Tibial nerve (tissue), 4 donors: ENCODE measurements around the gene FBN3. TPM values are rescaled to one million over a fixed set of nuclear protein-coding genes. Genes with fewer than 3 reads are reported as not detected.

Experiments
- DNase-seq, 2 donors: peaks; one replicate each; pipeline ENCODE4 v3.0.0-alpha.2; 2019; ENCODE audit warnings: low spot score in 2 of 2
- H3K27ac ChIP-seq, 4 donors: fragments of 200-600 bp; sonication (generic) in 3 of 4; one replicate each; pipeline ENCODE4 v1.5.1; 2017 to 2019; ENCODE audit warnings: mild to moderate bottlenecking in 1 of 4
- H3K27me3 ChIP-seq, 2 donors: fragments of 200-600 bp; sonication (generic) in 1 of 2; one replicate each; pipeline versions ENCODE4 v1.5.1 to v1.6.0; 2017 to 2019
- H3K36me3 ChIP-seq, 3 donors: fragments of 200-600 bp; sonication (generic); one replicate each; pipeline ENCODE4 v1.5.1; 2018 to 2019
- H3K4me1 ChIP-seq, 4 donors: fragments of 200-600 bp; sonication (generic) in 3 of 4; one replicate each; pipeline ENCODE4 v1.5.1; 2017 to 2019
- H3K4me3 ChIP-seq, 4 donors: fragments of 200-600 bp; sonication (generic) in 3 of 4; one replicate each; pipeline ENCODE4 v1.5.1; 2017 to 2019; ENCODE audit warnings: mild to moderate bottlenecking in 1 of 4, moderate library complexity in 1 of 4
- H3K9me3 ChIP-seq, 4 donors: fragments of 200-600 bp; sonication (generic) in 3 of 4; one replicate each; pipeline ENCODE4 v1.5.1; 2017 to 2019
- EP300 ChIP-seq, 2 donors: sonication (generic); formaldehyde crosslinking; IDR thresholded peaks; one replicate each; pipeline ENCODE4 v1.6.1; 2017; ENCODE audit warnings: antibody characterized with exemption in 2 of 2, mild to moderate bottlenecking in 1 of 2
- POLR2A ChIP-seq, 2 donors: fragments of 450-650 bp; IDR thresholded peaks; one replicate each; pipeline ENCODE4 v1.6.1; 2017; ENCODE audit warnings: antibody characterized with exemption in 2 of 2, mild to moderate bottlenecking in 2 of 2, moderate library complexity in 2 of 2
- WGBS, 2 donors: methylation state at CpG; one replicate each; pipeline ENCODE4 v1.1.5; 2018; 5-methylcytosine and 5-hydroxymethylcytosine counted together
- total RNA-seq, 4 donors: library from RNA; depleted of rRNA; stranded (reverse); fragments of >200 nt; gene quantifications; one replicate each; pipeline ENCODE4 v1.1.0, GENCODE V29; 2016
- TF ChIP-seq, protein P1 (sequence below), 5 experiments: fragments of 200-600 bp in 3 of 5; fragments of 450-650 bp in 2 of 5; sonication (generic) in 3 of 5; IDR thresholded peaks; one replicate each; pipeline ENCODE4 v1.5.1; 2016 to 2019; ENCODE audit warnings: antibody characterized with exemption in 5 of 5, mild to moderate bottlenecking in 3 of 5, moderate library complexity in 2 of 5

The FBN3 gene
- total RNA-seq, 4 donors from 2014 or later: 0.20 to 2.5 TPM; not detected in 2

DNA sequence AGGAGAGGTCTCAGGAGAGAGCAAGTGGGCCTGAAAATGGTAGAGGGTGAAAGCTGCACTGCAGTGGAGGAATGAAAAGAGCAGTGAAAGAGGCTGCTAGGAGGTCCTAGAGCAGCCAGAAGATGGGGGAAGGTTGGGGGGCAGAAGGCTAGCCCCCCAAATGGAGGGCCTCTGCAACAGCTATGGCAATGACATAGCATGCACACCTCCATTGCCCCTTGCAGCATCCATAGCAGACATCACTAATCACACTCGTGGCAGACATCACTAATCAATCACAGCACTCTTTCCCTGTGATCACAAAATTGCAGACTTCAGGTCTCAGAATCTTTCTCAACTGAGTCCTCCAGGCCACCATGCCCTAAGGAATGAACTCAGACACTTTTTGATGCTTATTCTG lies 74.9 kb downstream of the FBN3 start:
- no peak for DNase-seq
- H3K9me3 ChIP-seq: peaks cover 0 to 36% (median 2%) of the 10 kb centered on the region in 4 donors
- H3K36me3 ChIP-seq: no peaks in the 10 kb centered on the region
- no peaks in the 10 kb centered on the region for H3K27me3 ChIP-seq
- WGBS, 2 donors: 77 to 94% methylated on average over 1 of the region's 1 CpG
- TF ChIP-seq, protein P1, sequence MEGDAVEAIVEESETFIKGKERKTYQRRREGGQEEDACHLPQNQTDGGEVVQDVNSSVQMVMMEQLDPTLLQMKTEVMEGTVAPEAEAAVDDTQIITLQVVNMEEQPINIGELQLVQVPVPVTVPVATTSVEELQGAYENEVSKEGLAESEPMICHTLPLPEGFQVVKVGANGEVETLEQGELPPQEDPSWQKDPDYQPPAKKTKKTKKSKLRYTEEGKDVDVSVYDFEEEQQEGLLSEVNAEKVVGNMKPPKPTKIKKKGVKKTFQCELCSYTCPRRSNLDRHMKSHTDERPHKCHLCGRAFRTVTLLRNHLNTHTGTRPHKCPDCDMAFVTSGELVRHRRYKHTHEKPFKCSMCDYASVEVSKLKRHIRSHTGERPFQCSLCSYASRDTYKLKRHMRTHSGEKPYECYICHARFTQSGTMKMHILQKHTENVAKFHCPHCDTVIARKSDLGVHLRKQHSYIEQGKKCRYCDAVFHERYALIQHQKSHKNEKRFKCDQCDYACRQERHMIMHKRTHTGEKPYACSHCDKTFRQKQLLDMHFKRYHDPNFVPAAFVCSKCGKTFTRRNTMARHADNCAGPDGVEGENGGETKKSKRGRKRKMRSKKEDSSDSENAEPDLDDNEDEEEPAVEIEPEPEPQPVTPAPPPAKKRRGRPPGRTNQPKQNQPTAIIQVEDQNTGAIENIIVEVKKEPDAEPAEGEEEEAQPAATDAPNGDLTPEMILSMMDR (IDR thresholded peaks at IDR 0.05): no peak
- no peak for TF ChIP-seq POLR2A (IDR thresholded peaks at IDR 0.05)
- no peak for TF ChIP-seq EP300 (IDR thresholded peaks at IDR 0.05)
- H3K4me1 ChIP-seq: no peaks in the 10 kb centered on the region
- H3K27ac ChIP-seq: no peak overlapping the region
- no peak overlapping the region for H3K4me3 ChIP-seq

DNA sequence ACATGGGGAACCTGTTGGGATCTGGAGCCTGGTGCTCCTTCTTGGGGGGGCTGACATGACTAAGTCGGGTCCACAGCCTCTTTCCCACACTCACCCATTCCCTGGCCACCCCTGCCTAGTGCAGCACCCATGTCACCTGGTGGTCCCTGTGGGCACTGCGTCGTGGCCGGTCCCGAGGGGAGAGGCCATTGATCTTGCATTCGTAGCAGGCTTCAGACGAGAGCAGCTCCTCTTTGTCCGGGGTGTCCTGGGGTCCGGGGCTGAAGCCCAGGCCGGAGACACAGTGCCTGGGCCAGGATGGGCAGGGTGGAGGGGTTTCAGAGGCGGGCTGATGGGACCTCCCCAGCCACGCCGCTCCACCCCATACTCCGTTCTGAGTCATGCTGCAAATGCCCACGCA lies 77.5 kb downstream of the FBN3 start:
- no peaks in the 10 kb centered on the region for H3K4me1 ChIP-seq
- no peak for DNase-seq
- H3K27ac ChIP-seq: no peak overlapping the region
- H3K9me3 ChIP-seq: peaks cover 0 to 51% (median 3%) of the 10 kb centered on the region in 4 donors
- WGBS, 2 donors: 84 to 92% methylated on average over 10 to 11 of the region's 15 CpGs
- H3K4me3 ChIP-seq: no peak overlapping the region
- H3K36me3 ChIP-seq: no peaks in the 10 kb centered on the region
- no peaks in the 10 kb centered on the region for H3K27me3 ChIP-seq
- TF ChIP-seq, protein P1 (IDR thresholded peaks at IDR 0.05): no peak
- TF ChIP-seq EP300 (IDR thresholded peaks at IDR 0.05) (no peak), POLR2A (IDR thresholded peaks at IDR 0.05) (no peak)

DNA sequence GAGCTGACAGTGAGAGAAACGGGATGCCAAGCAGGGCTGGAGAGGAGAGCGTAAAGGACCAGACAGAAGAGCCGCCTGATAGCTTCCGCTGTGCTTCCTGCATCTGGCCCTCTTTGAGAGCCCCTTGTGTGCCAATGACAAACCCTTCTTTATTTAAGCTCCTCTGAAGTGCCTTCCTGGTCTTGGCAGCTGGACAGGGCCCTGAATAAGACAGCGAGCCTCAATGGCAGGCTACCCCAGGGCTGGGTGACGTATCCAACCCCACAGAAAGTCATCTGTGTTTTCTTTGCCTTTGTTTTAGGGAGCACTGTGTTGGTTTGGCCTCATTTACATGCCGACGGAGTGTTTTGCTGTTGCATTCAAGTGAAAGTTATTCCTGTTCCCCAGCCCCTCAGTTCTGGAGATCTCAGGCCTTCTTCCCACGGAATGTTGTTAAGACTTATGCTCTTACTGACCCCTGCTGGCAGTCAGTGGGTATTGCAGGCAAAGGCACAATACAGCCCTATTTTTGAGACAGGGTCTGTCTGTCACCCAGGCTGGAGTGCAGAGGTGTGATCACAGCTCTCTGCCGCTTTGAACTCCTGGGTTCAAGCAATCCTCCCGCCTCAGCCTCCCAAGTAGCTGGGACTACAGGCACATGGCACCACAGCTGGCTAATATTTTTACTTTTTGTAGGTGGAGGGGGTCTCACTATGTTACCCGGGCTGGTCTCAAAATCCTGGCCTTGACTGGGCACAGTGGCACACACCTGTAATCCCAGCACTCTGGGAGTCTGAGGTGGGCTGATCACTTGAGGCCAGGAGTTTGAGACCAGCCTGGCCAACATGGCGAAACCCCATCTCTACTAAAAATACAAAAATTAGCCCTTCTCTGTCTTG lies 80.1 kb downstream of the FBN3 start:
- Histone ChIP-seq H3K9me3 (peaks cover 0 to 42% (median 3%) of the 10 kb centered on the region in 4 donors), H3K27me3 (no peaks in the 10 kb centered on the region), H3K27ac (no peak overlapping the region), H3K4me3 (no peak overlapping the region), H3K36me3 (no peaks in the 10 kb centered on the region), H3K4me1 (no peaks in the 10 kb centered on the region)
- DNase-seq: no peak
- TF ChIP-seq POLR2A (IDR thresholded peaks at IDR 0.05) (no peak), EP300 (IDR thresholded peaks at IDR 0.05) (no peak)
- TF ChIP-seq, protein P1 (IDR thresholded peaks at IDR 0.05): peak in 1 of 5 experiments; percentile 33
- 58 to 64% methylated on average over 13 of the region's 13 CpGs for WGBS, 2 donors

DNA sequence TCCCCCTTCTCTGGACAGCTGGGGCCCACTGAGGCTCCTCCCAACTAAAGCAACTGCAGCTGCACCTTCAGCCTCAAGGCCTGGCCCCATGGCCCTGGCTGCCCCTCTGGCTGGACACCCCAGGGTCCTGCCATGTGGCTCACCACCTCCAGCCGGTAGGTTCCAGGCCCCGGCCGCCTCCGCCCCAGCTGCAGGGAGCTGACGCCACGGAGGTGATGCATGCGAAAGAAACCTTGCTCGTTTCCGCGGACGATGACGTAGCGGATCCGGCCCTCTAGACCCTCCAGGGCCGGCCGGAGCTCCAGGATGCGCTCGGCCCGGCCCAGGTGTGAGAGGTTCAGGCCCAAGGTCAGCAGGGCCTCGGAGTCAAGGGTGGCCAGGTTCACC lies 83.5 kb downstream of the FBN3 start:
- Histone ChIP-seq H3K4me1 (no peaks in the 10 kb centered on the region), H3K4me3 (no peak overlapping the region), H3K27me3 (no peaks in the 10 kb centered on the region), H3K36me3 (no peaks in the 10 kb centered on the region), H3K9me3 (peaks cover 0 to 28% (median 3%) of the 10 kb centered on the region in 4 donors), H3K27ac (no peak overlapping the region)
- WGBS, 2 donors: 90 to 92% methylated on average over 20 of the region's 20 CpGs
- TF ChIP-seq, protein P1 (IDR thresholded peaks at IDR 0.05): no peak
- TF ChIP-seq POLR2A (IDR thresholded peaks at IDR 0.05): no peak
- TF ChIP-seq EP300 (IDR thresholded peaks at IDR 0.05): no peak
- no peak for DNase-seq
